Medulla oblongata (tissue), 1 donor: Measurements from ENCODE around the gene GAS2L1.
A peak's percentile ranks its signal among the peaks of the same experiment; 100 is the strongest.

ENCODE experiments used
- DNase-seq: peaks from one replicate; pipeline ENCODE4 v3.0.0-alpha.2; 2015; ENCODE audit errors: extremely low spot score

The GAS2L1 gene

GRCh38 chr22:29309332-29310064 lies 3.0 kb downstream of the GAS2L1 start:
- DNase-seq = no peak

- DNase-seq = no peak
These were observed 3.8 kb downstream of the GAS2L1 start for GRCh38 chr22:29310065-29310862.

DNA sequence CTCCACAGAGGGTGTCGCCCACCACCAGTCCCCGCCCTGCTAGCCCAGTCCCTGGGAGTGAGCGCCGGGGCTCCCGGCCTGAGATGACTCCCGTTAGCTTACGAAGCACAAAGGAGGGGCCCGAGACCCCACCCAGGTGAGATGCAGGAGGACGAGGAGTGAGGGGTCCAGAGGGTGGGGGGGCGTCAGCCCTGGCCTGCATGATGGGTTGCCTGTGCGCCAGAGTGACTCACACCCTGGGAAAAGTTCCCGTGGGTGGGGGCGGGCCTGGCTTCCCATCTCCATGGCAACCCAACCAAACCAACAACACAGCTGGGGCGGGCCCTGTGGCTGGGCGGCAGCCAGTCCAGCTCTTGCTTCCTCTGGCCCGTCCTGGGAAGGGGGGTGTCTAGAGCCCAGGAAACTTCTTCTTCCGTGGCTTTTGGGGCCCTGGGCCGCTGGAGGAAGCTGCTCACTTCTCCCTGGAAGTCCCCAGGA lies 4.5 kb downstream of the GAS2L1 start:
- peak; percentile 97 for DNase-seq

DNA sequence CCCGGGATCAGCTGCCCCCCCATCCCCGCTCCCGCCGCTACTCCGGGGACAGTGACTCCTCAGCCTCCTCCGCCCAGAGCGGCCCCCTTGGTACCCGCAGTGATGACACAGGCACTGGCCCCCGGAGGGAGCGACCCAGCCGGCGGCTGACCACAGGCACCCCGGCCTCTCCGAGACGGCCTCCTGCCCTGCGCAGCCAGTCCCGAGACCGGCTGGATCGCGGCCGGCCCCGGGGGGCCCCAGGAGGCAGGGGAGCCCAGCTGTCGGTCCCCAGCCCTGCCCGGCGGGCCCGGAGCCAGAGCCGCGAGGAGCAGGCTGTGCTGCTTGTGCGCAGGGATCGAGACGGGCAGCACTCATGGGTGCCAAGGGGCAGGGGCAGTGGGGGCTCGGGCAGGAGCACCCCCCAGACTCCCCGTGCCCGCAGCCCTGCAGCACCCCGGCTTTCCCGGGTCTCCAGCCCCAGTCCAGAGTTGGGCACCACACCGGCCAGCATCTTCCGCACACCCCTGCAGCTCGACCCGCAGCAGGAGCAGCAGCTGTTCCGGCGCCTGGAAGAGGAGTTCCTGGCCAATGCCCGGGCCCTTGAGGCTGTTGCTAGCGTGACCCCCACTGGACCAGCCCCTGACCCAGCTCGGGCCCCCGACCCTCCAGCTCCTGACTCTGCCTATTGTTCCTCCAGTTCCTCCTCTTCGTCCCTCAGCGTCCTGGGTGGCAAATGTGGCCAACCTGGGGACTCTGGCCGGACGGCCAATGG lies 5.2 kb downstream of the GAS2L1 start:
- no peak for DNase-seq

- DNase-seq = no peak
These were observed 6.0 kb downstream of the GAS2L1 start for GRCh38 chr22:29312218-29313125.

DNA sequence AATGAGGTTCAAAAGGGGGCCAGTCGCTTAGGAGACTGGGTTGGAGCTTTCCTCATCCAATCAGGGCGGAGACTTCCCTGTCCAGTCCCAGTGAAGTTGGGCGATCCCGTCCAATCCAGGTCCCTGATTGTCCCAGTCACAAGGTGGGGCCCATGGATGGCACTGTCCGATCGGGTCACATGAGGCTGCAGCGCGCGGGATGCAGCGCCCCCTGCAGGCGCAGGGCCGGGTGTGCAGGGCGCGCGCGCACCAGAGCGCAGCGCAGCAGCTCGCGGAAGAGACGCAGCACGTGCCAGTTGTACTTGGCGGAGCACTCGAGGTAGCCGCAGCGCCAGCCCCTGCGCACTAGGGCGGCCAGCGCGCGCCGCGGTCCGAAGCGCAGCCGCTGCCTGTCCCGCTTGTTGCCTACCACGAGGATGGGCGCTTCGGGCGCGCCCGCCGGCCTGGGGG lies 6.7 kb downstream of the GAS2L1 start:
- DNase-seq = no peak

- no peak for DNase-seq
These were observed 7.4 kb downstream of the GAS2L1 start for GRCh38 chr22:29313576-29314466.

GRCh38 chr22:29314537-29315285 lies 8.3 kb downstream of the GAS2L1 start:
- no peak for DNase-seq

DNA sequence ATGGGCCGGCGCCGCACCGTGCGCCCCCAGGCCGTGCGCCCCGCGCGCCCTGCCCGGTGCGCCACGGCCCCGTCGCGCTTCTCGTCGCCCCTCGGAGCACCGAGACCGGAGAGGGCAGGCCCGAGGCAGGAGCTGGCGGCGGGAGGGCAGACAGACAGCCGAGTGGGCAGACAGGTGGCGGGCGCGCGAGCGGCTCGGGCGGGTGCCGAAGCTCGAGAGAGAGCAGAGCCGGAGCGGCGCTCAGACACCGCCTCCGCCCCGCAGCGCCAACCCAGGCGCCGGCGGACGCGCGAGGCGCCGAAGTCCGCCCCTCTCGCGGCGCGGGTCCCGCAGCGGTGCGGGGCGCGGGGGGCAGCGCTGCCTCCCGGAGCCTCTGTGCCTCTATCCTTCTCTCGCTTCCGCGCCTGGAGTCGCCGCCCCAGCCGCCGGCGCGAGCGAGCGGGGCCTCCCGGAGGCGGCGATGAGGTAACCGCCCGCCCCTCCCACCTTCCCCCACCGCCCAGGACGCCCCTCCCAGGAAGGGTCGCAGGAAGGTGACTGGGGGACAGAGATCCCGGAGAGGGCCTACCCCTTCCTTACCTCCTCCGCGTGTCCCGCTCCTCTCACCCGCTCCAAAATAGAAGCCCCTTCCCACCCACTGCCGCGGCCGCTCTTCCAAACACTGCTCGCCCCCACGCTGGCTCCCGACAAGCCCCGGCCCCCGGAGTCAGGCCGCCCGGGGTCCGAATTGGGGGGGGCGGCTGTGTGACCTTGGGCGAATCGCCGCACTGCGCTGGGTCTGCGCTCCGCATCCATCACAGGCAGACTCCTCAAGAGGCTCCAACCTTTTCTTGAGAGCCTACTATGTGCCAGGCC lies 9.1 kb downstream of the GAS2L1 start, which contains the start of gene RASL10A:
Gene RASL10A (minus strand): TSS at position 412 of the 855 bp plus-strand sequence. CDS start 451 bp downstream, outside the sequence.
- no peak for DNase-seq

DNA sequence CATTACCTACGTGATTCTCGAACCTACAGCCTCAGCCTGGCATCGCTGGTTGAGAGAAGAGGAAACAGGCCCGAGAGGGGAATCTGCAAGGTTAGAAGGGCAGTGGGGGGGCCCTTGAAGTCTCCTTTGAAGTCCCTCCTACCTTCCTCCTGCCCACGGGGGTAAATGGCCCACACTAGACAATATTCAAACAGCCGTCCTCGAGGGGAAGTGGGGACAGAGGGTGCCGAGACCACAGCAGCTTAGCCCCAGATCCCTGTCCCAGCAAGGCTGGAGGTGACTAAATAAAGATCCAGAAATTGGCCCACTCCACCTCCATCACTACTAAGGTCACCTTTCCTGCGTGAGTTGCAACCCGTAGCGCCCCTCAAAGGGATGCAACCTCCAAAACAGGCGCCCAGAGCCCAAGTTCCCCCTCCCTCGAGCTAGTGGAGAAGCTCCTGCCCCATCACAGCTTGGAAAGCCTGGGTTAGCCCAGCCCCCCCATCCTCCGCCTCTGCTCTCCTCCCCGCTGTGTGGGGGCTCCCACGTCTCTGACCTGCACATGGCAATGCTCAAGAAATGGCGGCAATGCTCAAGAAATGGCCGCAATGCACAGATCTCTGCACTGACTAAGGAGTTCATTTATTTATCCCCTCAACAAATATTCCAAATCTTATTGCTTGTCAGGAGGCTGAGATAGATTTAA lies 9.8 kb downstream of the GAS2L1 start:
- no peak for DNase-seq

GRCh38 chr22:29317827-29318454 lies 11.5 kb downstream of the GAS2L1 start:
- no peak for DNase-seq

- DNase-seq = no peak
These were observed 12.6 kb downstream of the GAS2L1 start for GRCh38 chr22:29319072-29319471.

GRCh38 chr22:29320546-29320945 lies 14.1 kb downstream of the GAS2L1 start:
- no peak for DNase-seq

DNA sequence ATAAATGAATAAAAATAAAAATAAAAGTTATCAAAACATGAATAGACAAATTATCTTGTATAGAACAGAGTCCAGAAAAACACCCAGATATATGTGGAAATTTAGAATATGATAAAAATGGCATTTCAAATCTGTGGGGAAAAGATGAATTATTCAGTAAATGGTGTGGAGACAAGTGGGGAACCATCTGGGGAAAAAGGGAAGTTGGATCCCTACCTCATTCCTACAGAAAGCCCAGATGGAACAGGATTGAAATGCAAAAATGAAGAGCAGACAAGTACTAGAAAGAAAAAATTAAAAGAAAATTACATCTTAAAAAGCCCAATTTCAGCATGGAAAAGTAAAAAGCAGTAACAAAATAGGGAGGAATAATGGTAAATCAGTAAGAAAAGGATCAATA lies 17.2 kb downstream of the GAS2L1 start:
- DNase-seq = no peak

DNA sequence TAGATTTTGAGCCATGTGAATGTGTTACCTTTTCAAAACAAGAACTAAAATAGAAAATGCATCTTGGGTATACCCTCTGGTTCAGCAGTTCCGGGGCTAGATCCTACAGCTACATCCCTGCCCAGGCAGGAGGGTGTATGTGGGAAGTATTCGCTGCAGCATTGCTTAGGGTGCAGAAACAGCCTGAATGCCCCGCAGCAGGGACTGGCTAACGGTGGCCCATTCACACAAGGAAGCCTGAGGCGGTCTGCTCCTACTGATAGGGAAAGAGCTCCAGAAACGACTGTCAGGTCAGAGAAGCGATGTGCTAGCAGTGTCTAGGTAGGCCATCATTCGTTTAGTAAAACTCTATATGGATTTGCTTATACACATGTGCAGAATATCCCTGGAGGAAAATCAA lies 18.9 kb downstream of the GAS2L1 start:
- DNase-seq = no peak

DNA sequence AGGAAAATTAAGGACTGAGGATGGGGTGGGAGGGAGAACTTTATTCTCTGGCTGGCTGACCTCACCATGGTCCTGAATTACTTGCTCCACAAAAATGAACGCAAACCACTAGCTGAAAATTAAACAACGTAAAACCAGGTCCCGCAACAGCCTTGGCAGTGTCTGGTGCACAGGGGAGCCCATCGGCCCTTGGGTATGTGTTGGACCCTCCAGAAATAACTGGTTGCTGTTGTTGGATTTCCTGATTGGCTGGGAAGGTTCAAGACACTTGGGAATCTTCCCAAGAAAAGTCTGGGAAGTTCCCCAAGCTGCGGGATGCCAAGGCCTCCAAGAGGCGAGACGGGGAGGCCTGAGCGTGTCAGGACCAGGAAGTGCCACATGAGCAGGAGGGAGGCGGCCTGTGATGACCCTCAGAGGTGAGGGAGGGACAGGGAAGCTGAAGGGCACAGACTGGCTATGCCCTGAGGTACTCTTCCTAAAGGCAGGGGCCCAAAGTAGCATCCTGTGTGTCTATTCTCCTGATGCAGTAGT lies 19.4 kb downstream of the GAS2L1 start:
- peak; percentile 56 for DNase-seq

DNA sequence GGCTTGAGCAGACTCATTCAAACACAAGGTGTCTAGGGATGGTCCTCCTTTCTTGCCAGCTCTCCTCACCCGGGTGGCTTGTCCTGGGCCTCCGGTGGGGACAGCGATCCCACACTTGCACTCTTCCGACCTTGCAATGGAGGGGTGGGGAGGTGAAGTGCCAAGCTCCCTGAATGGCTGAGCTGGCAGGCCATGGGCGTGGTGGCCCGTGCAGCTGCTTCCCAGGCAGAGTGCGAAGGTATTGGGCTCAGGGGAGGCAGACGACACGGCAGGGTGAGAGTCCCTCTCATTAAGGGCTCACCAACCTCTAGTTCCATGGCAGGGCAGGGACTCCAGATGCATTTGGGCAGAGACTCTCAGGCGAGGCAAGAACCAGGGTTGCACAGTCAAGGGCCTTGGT lies 20.0 kb downstream of the GAS2L1 start:
- no peak for DNase-seq
